ENCODE data around the gene PNCK.

- no peak for TF ChIP-seq REST (IDR thresholded peaks at IDR 0.05; ENCODE audit: unreplicated experiment)
- TF ChIP-seq, protein P1, sequence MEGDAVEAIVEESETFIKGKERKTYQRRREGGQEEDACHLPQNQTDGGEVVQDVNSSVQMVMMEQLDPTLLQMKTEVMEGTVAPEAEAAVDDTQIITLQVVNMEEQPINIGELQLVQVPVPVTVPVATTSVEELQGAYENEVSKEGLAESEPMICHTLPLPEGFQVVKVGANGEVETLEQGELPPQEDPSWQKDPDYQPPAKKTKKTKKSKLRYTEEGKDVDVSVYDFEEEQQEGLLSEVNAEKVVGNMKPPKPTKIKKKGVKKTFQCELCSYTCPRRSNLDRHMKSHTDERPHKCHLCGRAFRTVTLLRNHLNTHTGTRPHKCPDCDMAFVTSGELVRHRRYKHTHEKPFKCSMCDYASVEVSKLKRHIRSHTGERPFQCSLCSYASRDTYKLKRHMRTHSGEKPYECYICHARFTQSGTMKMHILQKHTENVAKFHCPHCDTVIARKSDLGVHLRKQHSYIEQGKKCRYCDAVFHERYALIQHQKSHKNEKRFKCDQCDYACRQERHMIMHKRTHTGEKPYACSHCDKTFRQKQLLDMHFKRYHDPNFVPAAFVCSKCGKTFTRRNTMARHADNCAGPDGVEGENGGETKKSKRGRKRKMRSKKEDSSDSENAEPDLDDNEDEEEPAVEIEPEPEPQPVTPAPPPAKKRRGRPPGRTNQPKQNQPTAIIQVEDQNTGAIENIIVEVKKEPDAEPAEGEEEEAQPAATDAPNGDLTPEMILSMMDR (conservative IDR thresholded peaks at IDR 0.05; ENCODE audit: low read depth in 2 of 2): no peak
- TF ChIP-seq POLR2AphosphoS5 (IDR thresholded peaks at IDR 0.05; ENCODE audit: low read depth): no peak
These were observed 35.6 kb downstream of the PNCK start for GRCh38 chrX:153638041-153638371.

Measured in GM23338 (cell line).